CD8-positive, alpha-beta memory T cell (primary cell): ENCODE data around the gene PHF11. TPM values are rescaled to one million over a fixed set of nuclear protein-coding genes. Genes with fewer than 3 reads are reported as not detected.
A peak's percentile ranks its signal among the peaks of the same experiment; 100 is the strongest.

Source experiments
- CTCF ChIA-PET: fragments of 350-600 bp; sonication (Branson Sonifier 250); formaldehyde crosslinking; loops from one replicate; lab custom pipeline; 2021; ENCODE audit warnings: antibody characterized with exemption; lab: Charles Lee
- POLR2A ChIA-PET: fragments of 350-600 bp; sonication (Branson Sonifier 250); formaldehyde crosslinking; loops from one replicate; lab custom pipeline; 2021; ENCODE audit warnings: antibody characterized with exemption; lab: Charles Lee
- DNase-seq, 5 donors: peaks; one replicate each; pipeline versions ENCODE4 v3.0.0 to v3.0.0-alpha.2; 2020 to 2022; ENCODE audit warnings: mixed read lengths in 1 of 5
- H3K27ac ChIP-seq: one replicate; pipeline ENCODE4 v1.7.0; 2013; ENCODE audit warnings: low read depth, mild to moderate bottlenecking, low read length, moderate library complexity
- H3K27me3 ChIP-seq: 2 replicates; pipeline ENCODE4 v1.7.0; 2013; ENCODE audit warnings: low read length, mild to moderate bottlenecking; ENCODE audit not compliant: insufficient read depth, poor library complexity, severe bottlenecking
- H3K36me3 ChIP-seq: 2 replicates; pipeline ENCODE4 v1.7.0; 2013; ENCODE audit warnings: mild to moderate bottlenecking, low read length, moderate library complexity; ENCODE audit not compliant: insufficient read depth
- H3K4me1 ChIP-seq: 2 replicates; pipeline ENCODE4 v1.7.0; 2013; ENCODE audit warnings: mild to moderate bottlenecking, low read length, moderate library complexity; ENCODE audit not compliant: insufficient read depth
- H3K4me3 ChIP-seq: 2 replicates; pipeline ENCODE4 v1.7.0; 2013; ENCODE audit warnings: mild to moderate bottlenecking, low read length
- H3K9me3 ChIP-seq: 2 replicates; pipeline ENCODE4 v1.7.0; 2013; ENCODE audit warnings: mild to moderate bottlenecking, low read length
- H3K27ac Mint-ChIP-seq, 8 donors: one replicate each; pipeline ENCODE4 v1.8.0; 2020 to 2021; ENCODE audit warnings: mixed read lengths in 8 of 8, mild to moderate bottlenecking in 6 of 8, inconsistent platforms in 3 of 8, moderate library complexity in 3 of 8
- H3K27me3 Mint-ChIP-seq, 2 donors: one replicate each; pipeline ENCODE4 v1.8.0; 2020 to 2021; ENCODE audit warnings: mixed read lengths in 2 of 2, mild to moderate bottlenecking in 1 of 2, moderate library complexity in 1 of 2
- H3K36me3 Mint-ChIP-seq, 3 donors: one replicate each; pipeline ENCODE4 v1.8.0; 2020 to 2021; ENCODE audit warnings: mixed read lengths in 3 of 3, inconsistent platforms in 1 of 3, mild to moderate bottlenecking in 1 of 3
- H3K4me1 Mint-ChIP-seq, 3 donors: one replicate each; pipeline ENCODE4 v1.8.0; 2020 to 2021; ENCODE audit warnings: mixed read lengths in 3 of 3, inconsistent platforms in 1 of 3, mild to moderate bottlenecking in 1 of 3
- H3K4me3 Mint-ChIP-seq, 7 donors: one replicate each; pipeline ENCODE4 v1.8.0; 2020 to 2021; ENCODE audit warnings: mixed read lengths in 7 of 7, mild to moderate bottlenecking in 6 of 7, moderate library complexity in 4 of 7, inconsistent platforms in 2 of 7
- H3K9me3 Mint-ChIP-seq, 5 donors: one replicate each; pipeline ENCODE4 v1.8.0; 2020 to 2022; ENCODE audit warnings: mixed read lengths in 5 of 5, mild to moderate bottlenecking in 3 of 5, moderate library complexity in 2 of 5, inconsistent platforms in 1 of 5
- polyA plus RNA-seq: library from polyadenylated mRNA; unstranded; fragments of 300-500 nt; fragmentation: Illumina TruSeq; gene quantifications from one replicate; pipeline ENCODE4 v1.2.3, GENCODE V29; 2021
- total RNA-seq, 2 experiments: library from RNA; stranded (reverse); gene quantifications; one replicate each; pipeline ENCODE4 v1.2.3, GENCODE V29; 2021

PHF11 gene
- total and polyA plus RNA-seq, 3 experiments from 2014 or later = 39.1 to 92.6 (median 43.5) TPM

DNA sequence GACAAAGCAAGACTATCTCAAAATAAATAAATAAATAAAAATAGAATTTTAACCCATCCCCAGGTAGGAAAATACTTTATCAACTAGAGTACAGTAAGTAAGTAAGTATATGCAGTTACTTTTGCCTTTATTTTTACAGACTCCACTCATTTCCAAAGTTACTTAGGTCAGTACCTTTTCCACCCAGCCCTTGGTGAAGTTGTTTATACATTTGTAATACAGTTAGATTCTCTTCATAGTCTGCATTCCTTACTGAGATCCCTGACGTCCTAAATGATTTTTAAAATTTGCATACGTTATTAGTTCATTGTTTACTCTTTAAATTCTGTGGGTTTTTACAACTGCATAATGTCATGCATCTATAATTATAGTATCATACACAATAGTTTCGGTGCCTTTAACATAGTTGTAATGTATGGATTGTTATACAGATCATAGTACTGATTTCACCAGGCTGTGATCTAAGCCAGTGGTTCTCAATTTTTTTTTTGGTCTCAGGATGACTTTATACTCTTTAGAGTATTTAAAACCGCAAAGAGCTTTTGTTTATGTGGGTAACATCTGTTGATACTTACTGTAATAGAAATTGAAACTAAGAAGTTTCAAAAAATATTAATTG lies 41.3 kb upstream of the PHF11 start:
- Mint-ChIP-seq H3K9me3 (no peaks in the 10 kb centered on the region), H3K4me1 (peaks cover 30 to 60% (median 58%) of the 10 kb centered on the region in 3 donors), H3K36me3 (peaks cover 3 to 23% (median 14%) of the 10 kb centered on the region in 3 donors), H3K27ac (peak overlapping the region; percentile 11 to 88 (median 78)), H3K27me3 (no peaks in the 10 kb centered on the region), H3K4me3 (peak overlapping the region; percentile 1 to 68 (median 55))
- H3K4me3 ChIP-seq = no peak overlapping the region
- CTCF ChIA-PET = interaction anchor here (3.3 kb wide), 1 partner anchor 10 kb away, joined by 19 read pairs; the partner anchor contains the start of genes CAB39L and SETDB2
- DNase-seq = peak in 1 of 5 donors; percentile 31
- POLR2A ChIA-PET = interaction anchor here (0.9 to 1.5 kb wide), 5 partner anchors 10 to 41 kb away, joined by 3 to 8 read pairs (median 5); partner anchors contain the start of genes CAB39L, PHF11 and SETDB2
- peaks cover 21% of the 10 kb centered on the region for H3K4me1 ChIP-seq
- H3K27me3 ChIP-seq = no peaks in the 10 kb centered on the region
- no peaks in the 10 kb centered on the region for H3K9me3 ChIP-seq
- no peaks in the 10 kb centered on the region for H3K36me3 ChIP-seq
- H3K27ac ChIP-seq = peak overlapping the region; percentile 27

DNA sequence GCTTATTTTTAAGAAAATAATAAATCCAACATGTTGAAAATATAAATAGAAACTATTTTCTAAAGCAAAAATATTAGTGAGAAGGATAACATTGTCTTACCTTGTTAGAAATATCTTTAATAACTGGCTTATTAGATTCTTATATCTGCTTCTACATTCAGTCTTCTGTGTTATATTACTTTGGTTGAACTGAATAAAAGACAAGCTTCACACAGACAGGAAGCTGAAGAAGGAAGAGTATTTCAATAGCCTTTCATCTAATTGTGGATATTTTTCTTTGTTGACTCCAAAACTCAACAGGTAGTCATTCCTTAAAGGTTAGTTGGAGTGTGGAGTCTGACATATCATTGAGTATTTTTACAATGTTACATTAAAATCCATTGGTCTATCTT lies 40.8 kb upstream of the PHF11 start:
- no peak overlapping the region for H3K4me3 ChIP-seq
- peaks cover 24 to 55% (median 53%) of the 10 kb centered on the region in 3 donors for H3K4me1 Mint-ChIP-seq
- POLR2A ChIA-PET = interaction anchor here (0.7 to 1.5 kb wide), 5 partner anchors 10 to 131 kb away, joined by 3 to 5 read pairs (median 3); partner anchors contain the start of genes CAB39L, PHF11 and SETDB2
- no peaks in the 10 kb centered on the region for H3K9me3 Mint-ChIP-seq
- no peaks in the 10 kb centered on the region for H3K36me3 ChIP-seq
- no peak overlapping the region for H3K27ac ChIP-seq
- DNase-seq = no peak
- H3K36me3 Mint-ChIP-seq = peaks cover 3 to 23% (median 11%) of the 10 kb centered on the region in 3 donors
- no peaks in the 10 kb centered on the region for H3K9me3 ChIP-seq
- H3K4me1 ChIP-seq = peaks cover 16% of the 10 kb centered on the region
- CTCF ChIA-PET = interaction anchor here (3.3 kb wide), 1 partner anchor 11 kb away, joined by 19 read pairs; the partner anchor contains the start of genes CAB39L and SETDB2
- peak overlapping the region; percentile 1 to 70 (median 22) for H3K4me3 Mint-ChIP-seq
- H3K27me3 Mint-ChIP-seq = no peaks in the 10 kb centered on the region
- H3K27me3 ChIP-seq = no peaks in the 10 kb centered on the region
- H3K27ac Mint-ChIP-seq = peak overlapping the region in 6 of 8 donors; percentile 4 to 82 (median 64)

DNA sequence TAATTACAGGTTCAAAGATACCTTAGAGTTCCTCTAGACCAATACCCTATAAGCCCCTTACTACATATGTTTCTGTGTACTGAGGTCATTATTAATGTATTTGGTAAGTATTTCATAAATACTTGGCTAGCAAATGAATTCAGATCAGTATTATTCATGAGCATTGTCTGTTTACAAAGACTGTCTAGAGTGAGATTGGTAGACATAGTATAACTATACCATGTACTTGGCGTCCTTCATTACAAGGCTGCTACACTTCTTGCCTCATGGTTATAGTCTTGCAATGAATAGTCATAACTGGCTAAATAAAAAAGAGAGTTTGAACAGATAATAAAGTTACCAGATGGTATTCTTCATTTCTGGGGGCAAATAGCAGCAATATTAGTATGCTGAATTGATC lies 39.6 kb upstream of the PHF11 start:
- H3K27ac Mint-ChIP-seq = peak overlapping the region in 1 of 8 donors; percentile 17
- peaks cover 18 to 49% (median 44%) of the 10 kb centered on the region in 3 donors for H3K4me1 Mint-ChIP-seq
- ChIA-PET POLR2A (no interaction called here), CTCF (no interaction called here)
- H3K9me3 ChIP-seq = no peaks in the 10 kb centered on the region
- H3K4me3 Mint-ChIP-seq = no peak overlapping the region
- H3K9me3 Mint-ChIP-seq = no peaks in the 10 kb centered on the region
- peaks cover 5 to 34% (median 10%) of the 10 kb centered on the region in 3 donors for H3K36me3 Mint-ChIP-seq
- no peak for DNase-seq
- no peaks in the 10 kb centered on the region for H3K27me3 ChIP-seq
- H3K36me3 ChIP-seq = no peaks in the 10 kb centered on the region
- H3K27ac ChIP-seq = no peak overlapping the region
- no peaks in the 10 kb centered on the region for H3K27me3 Mint-ChIP-seq
- peaks cover 11% of the 10 kb centered on the region for H3K4me1 ChIP-seq
- H3K4me3 ChIP-seq = no peak overlapping the region

DNA sequence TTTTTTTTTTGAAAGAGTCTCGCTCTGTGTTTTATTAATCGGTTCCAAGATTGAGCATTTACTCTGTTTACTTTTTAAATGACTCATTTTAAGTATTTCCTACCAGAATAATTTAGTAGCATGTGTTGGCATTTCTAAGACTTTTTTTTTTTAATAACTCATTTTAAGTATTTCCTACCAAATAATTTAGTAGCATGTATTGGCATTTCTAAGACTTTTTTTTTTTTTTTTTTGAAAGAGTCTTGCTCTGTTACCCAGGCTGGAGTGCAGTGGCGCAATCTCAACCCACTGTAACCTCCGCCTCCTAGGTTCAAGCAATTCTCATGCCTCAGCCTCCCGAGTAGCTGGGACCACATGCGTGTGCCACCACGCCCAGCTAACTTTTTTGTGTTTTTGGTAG lies 38.5 kb upstream of the PHF11 start:
- no peaks in the 10 kb centered on the region for H3K9me3 ChIP-seq
- no peak overlapping the region for H3K27ac ChIP-seq
- no peaks in the 10 kb centered on the region for H3K27me3 ChIP-seq
- H3K4me1 Mint-ChIP-seq = peaks cover 18 to 44% (median 44%) of the 10 kb centered on the region in 3 donors
- peaks cover 0 to under 1% (median 0%) of the 10 kb centered on the region in 5 donors for H3K9me3 Mint-ChIP-seq
- POLR2A ChIA-PET = no interaction called here
- DNase-seq = no peak
- no peak overlapping the region for H3K4me3 ChIP-seq
- H3K27me3 Mint-ChIP-seq = no peaks in the 10 kb centered on the region
- CTCF ChIA-PET = no interaction called here
- H3K27ac Mint-ChIP-seq = peak overlapping the region in 1 of 8 donors; percentile 36
- peaks cover 7% of the 10 kb centered on the region for H3K36me3 ChIP-seq
- peaks cover 11% of the 10 kb centered on the region for H3K4me1 ChIP-seq
- H3K36me3 Mint-ChIP-seq = peaks cover 16 to 40% (median 17%) of the 10 kb centered on the region in 3 donors
- no peak overlapping the region for H3K4me3 Mint-ChIP-seq

DNA sequence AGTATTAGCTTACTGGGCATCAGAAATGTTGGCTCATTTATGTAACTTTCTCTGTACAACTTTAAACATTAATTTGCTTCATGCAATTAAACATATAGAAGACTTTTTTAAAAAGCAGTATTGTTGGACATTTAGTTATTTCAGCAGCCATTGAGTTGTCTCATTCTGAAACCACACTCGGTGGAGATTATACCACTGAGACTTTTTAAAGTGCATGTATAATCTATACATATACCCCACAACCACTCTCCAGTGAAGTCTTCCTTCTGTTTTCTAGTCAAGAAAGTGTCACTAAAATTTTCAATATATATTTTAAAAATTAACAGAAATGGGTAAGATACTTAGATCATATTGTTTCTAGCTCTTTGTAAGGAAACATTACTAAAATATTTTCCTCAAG lies 36.2 kb upstream of the PHF11 start:
- Mint-ChIP-seq H3K4me1 (peaks cover 10 to 24% (median 23%) of the 10 kb centered on the region in 3 donors), H3K27me3 (no peaks in the 10 kb centered on the region), H3K9me3 (peaks cover 0 to 11% (median 7%) of the 10 kb centered on the region in 5 donors), H3K27ac (no peak overlapping the region), H3K36me3 (peaks cover 31 to 53% (median 36%) of the 10 kb centered on the region in 3 donors), H3K4me3 (no peak overlapping the region)
- Histone ChIP-seq H3K36me3 (peaks cover 28% of the 10 kb centered on the region), H3K4me3 (no peak overlapping the region), H3K27me3 (no peaks in the 10 kb centered on the region), H3K4me1 (peaks cover 2% of the 10 kb centered on the region), H3K27ac (no peak overlapping the region), H3K9me3 (no peaks in the 10 kb centered on the region)
- ChIA-PET CTCF (interaction anchor here (0.6 kb wide), 1 partner anchor 12 kb away, joined by 3 read pairs; no protein-coding TSS in a partner anchor), POLR2A (no interaction called here)
- DNase-seq = no peak

DNA sequence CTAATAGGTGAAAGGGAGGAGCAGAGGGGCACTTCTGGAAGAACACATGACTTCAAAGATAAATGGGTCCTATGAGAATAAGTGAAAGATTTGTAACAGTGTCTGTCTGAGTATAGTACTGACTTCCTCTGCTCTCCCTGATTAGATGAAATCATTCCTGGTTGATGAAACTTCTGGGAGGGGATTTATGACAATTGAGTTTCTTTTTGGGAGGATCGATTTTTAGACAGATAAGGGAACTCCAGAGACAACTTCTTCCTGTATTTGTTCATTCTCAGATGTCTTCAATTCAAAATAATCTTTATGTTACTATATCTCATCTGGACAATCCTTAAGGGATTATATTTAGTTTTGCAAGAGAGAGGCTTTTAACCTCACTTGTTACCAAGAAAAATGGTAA lies 31.7 kb upstream of the PHF11 start:
- H3K36me3 ChIP-seq = peaks cover 30% of the 10 kb centered on the region
- Mint-ChIP-seq H3K4me1 (no peaks in the 10 kb centered on the region), H3K27me3 (no peaks in the 10 kb centered on the region), H3K27ac (no peak overlapping the region), H3K4me3 (no peak overlapping the region), H3K9me3 (peaks cover 0 to 11% (median 7%) of the 10 kb centered on the region in 5 donors), H3K36me3 (peaks cover 34 to 80% (median 37%) of the 10 kb centered on the region in 3 donors)
- POLR2A ChIA-PET = no interaction called here
- H3K4me3 ChIP-seq = no peak overlapping the region
- H3K4me1 ChIP-seq = no peaks in the 10 kb centered on the region
- no peaks in the 10 kb centered on the region for H3K27me3 ChIP-seq
- H3K27ac ChIP-seq = no peak overlapping the region
- H3K9me3 ChIP-seq = no peaks in the 10 kb centered on the region
- no peak for DNase-seq
- CTCF ChIA-PET = no interaction called here

DNA sequence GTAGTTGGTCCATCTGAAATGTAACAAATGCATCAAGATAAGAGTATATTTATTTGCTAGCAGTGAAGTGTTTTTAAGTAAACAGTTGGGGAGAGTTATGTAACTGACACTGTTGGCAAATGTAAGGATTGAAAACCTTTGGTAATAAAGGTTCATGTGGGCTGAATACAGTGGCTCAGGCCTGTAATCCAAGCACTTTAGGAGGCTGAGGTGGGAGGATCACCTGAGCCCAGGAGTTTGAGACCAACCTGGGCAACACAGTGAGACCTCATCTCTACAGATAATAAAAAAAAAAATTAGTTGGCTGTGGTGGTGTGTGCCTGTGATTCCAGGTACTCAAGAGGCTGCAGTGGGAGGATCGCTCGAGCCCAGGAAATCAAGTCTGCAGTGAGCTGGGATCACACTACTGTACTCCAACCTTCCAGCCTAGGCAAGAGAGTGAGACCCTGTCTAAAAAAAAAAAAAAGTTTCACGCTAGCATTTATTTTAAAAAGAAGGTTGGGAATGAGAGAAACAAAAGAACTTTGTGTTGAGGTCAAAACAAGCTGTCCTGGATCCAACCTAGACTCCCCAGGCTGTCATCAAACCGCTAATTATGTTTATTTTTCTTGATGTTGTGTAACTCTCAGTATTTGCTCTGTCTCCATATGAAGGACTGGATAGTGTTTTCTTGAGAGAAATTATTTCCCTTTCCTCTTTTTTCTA lies 31.0 kb upstream of the PHF11 start:
- Histone ChIP-seq H3K4me1 (no peaks in the 10 kb centered on the region), H3K36me3 (peaks cover 34% of the 10 kb centered on the region), H3K27me3 (no peaks in the 10 kb centered on the region), H3K4me3 (no peak overlapping the region), H3K9me3 (no peaks in the 10 kb centered on the region), H3K27ac (no peak overlapping the region)
- H3K27me3 Mint-ChIP-seq = no peaks in the 10 kb centered on the region
- ChIA-PET CTCF (no interaction called here), POLR2A (no interaction called here)
- no peaks in the 10 kb centered on the region for H3K4me1 Mint-ChIP-seq
- peak overlapping the region in 1 of 8 donors; percentile 38 for H3K27ac Mint-ChIP-seq
- no peak for DNase-seq
- H3K9me3 Mint-ChIP-seq = peaks cover 0 to 11% (median 7%) of the 10 kb centered on the region in 5 donors
- H3K36me3 Mint-ChIP-seq = peaks cover 34 to 86% (median 40%) of the 10 kb centered on the region in 3 donors
- H3K4me3 Mint-ChIP-seq = no peak overlapping the region
